HL-60/S4 treated with phorbol 12-myristate 13-acetate at 8.2 ng/mL for 4 days and 3 days (cell line): ENCODE measurements around the gene TPD52L1.

Source experiments
- in situ Hi-C: fragments of 300-500 bp; cut with MboI; formaldehyde crosslinking; loops from 2 replicates; pipeline ENCODE4 v1.15.0; 2022; ENCODE audit warnings: low sequenced_read_pairs

TPD52L1 gene

GRCh38 chr6:125301435-125302391, 148.1 kb downstream of the TPD52L1 start, which contains the start of gene HDDC2:
HDDC2 (minus strand) TSS chr6:125301967; CDS start chr6:125301932, 35 bp downstream.
- in situ Hi-C loops = loop anchor here (10.0 to 25.0 kb wide), 2 partner anchors 463 to 661 kb away; partner anchors contain the start of gene HINT3

DNA sequence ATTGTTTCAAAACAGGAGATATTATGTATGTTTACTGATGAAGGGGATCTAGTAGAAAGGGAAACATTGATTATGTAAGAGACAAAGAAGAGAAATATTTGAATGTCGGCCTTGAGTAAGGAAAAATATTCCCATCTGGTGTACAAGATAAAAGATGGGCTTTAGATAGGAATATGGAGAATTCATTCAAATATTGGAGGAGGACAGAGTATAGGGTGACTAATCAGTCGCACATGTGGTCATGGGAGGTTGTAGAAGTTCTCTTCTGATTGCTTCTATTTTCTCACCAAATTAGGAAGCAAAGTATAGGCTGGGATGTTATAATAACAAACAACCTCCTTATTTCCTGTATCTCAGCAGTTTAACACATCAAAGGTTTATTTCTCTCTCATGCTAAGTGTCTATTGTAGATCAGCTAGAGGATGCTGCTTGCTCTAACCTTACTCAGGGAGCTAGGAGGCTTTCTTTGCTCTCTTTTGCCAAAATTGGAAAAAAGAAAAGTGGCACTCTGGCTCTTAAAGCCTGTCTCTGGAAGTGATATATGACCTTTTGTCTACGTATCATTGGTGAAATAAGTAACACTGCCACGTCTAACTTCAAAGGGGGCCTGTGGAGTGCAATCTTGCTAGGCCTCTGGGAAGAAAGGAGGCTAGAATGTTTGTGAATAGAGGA, 149.4 kb downstream of the TPD52L1 start:
- in situ Hi-C loops = loop anchor here (10.0 to 25.0 kb wide), 2 partner anchors 462 to 659 kb away; partner anchors contain the start of gene HINT3

DNA sequence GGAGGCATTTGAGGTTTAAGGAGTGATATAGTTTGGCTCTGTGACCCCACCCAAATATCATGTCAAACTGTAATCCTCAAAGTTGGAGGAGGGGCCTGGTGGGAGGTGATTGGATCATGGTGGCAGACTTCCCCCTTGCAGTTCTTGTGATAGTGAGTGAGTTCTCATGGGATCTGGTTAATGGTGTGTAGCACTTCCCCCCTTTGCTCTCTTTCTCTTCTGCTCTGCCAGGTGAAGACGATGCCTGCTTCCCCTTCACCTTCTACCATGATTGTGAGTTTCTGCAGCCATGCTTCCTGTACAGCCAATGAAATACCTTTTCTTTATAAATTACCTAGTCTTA, 149.9 kb downstream of the TPD52L1 start:
- in situ Hi-C loops = loop anchor here (10.0 to 25.0 kb wide), 2 partner anchors 461 to 659 kb away; partner anchors contain the start of gene HINT3

GRCh38 chr6:125304970-125305660, 151.5 kb downstream of the TPD52L1 start:
- in situ Hi-C loops = loop anchor here (10.0 to 25.0 kb wide), 2 partner anchors 460 to 657 kb away; partner anchors contain the start of gene HINT3

DNA sequence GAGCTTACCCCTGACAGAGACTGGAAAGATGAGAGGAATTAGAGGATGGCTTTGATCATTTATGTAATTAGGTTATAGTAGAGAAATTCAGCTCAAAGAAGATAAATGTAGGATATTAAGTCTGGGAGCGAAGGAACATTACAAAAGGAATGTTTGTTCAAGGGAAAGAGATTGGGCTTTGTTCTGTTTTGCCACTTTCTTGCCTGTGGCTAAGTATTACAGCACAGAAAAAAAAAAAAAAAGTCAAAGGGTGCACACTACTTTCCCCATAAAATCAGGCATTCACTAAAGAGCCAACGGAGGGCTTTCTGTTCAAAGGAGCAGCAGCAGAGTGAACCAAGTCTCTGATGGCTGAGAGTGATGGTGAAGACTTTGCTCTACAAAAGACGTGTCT, 153.2 kb downstream of the TPD52L1 start:
- in situ Hi-C loops = loop anchor here (10.0 to 25.0 kb wide), 2 partner anchors 458 to 656 kb away; partner anchors contain the start of gene HINT3

- in situ Hi-C loops = loop anchor here (10.0 to 25.0 kb wide), 2 partner anchors 458 to 655 kb away; partner anchors contain the start of gene HINT3
These were observed 153.7 kb downstream of the TPD52L1 start for GRCh38 chr6:125307150-125307838.

DNA sequence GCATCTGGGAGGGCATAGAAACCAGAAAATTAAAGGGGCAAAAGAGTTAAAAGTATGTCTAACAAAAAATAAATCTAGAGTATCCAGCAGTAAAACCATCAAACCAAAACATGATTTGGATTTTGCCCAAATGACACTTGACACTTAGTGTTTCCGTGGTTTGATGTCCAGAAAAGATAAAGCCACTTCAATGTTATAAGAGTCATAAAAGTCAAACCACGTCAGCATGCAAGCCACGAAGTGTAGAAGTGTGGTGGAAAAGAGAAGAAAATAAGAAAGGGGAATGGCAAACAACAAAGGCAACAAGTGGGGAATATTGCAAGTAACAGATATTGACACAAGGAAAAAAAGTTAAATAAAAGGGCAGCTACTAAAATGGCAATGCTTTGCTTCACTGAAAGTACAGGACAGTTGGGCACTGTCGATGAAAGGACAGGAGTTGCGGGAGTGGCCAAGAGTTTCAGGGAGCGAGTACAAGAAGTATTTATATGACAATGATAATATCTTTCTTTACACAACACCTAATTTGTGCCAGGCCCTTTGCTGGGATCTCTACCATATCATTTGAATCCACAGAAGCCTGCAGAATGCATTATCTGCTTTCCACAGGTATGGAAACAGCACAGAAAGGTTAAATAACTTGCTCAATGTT, 154.5 kb downstream of the TPD52L1 start:
- in situ Hi-C loops = loop anchor here (10.0 to 25.0 kb wide), 2 partner anchors 457 to 654 kb away; partner anchors contain the start of gene HINT3

- in situ Hi-C loops = loop anchor here (25.0 kb wide), 1 partner anchor 651 kb away; the partner anchor contains the start of gene HINT3
These were observed 157.5 kb downstream of the TPD52L1 start for GRCh38 chr6:125310994-125311649.

DNA sequence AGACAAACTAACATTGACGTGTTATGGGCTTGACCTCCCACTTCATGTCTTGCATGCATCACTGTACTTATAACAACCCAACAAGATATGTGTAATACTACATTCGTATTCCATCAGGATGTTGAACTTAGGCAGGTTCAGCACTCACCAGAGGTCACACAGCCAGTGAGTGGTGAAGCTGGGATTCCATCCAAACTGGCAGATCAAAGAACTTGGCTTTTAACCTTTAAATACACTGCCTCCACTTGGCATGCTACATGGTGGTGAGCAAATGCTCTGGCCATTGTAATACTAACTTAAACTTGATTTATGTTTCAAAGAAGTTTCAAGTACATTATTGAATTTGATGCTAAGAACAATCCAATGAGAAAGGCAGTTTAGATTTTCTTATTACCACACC, 158.9 kb downstream of the TPD52L1 start:
- in situ Hi-C loops = loop anchor here (25.0 kb wide), 1 partner anchor 650 kb away; the partner anchor contains the start of gene HINT3

DNA sequence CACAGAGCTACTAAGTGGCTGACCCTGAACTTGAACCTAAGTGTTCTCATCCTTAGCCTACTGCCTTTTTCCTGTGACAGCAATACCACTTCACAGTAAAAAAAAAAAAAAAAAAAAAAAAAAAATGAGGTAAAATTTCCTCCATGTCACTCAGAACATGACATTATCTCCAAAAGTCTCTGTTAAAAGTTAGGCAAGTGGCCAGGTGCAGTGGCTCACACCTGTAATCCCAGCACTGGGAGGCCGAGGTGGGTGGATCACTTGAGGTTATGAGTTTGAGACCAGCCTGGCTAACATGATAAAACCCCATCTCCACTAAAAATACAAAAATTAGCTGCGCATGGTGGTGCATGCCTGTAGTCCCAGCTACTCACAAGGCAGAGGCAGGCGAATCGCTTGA, 159.4 kb downstream of the TPD52L1 start:
- in situ Hi-C loops = loop anchor here (25.0 kb wide), 1 partner anchor 649 kb away; the partner anchor contains the start of gene HINT3
